ENCODE data around the gene TMEM233. TPM values are rescaled to one million over a fixed set of nuclear protein-coding genes. Genes with fewer than 3 reads are reported as not detected.

The TMEM233 gene
- total and polyA plus RNA-seq, 2 of the 8 experiments (the other 6 are each of a cell fraction or from before 2014, with no cell fraction given): 0.09 TPM

- Histone ChIP-seq H3K4me1 (replicated peaks in 1 of 4; ENCODE audit: control insufficient read depth in 3 of 4, insufficient read depth in 4 of 4, low read length in 3 of 4) (no peaks in the 10 kb centered on the region; a peak in 1 of 7 replicates), H3K14ac (ENCODE audit: insufficient read length) (no peak overlapping the region), H2BK5ac (ENCODE audit: low read depth, low read length) (no peak overlapping the region), H2AK5ac (ENCODE audit: low read depth, low read length) (no peak overlapping the region), H3K27ac (ENCODE audit: low read depth, low read length) (no peak overlapping the region), H2AFZ (ENCODE audit: low read length) (no peak overlapping the region), H3K4me3 (ENCODE audit: extremely low read depth in 1 of 4, insufficient read depth in 2 of 4, low read depth in 3 of 4, low read length in 4 of 4) (no peak overlapping the region), H3K9ac (replicated peaks in 1 of 4; ENCODE audit: extremely low read depth in 1 of 4, low read depth in 3 of 4, low read length in 3 of 4) (no peak overlapping the region), H4K5ac (ENCODE audit: insufficient read length, low read depth, low read length) (no peak overlapping the region), H3K23me2 (ENCODE audit: low read depth, low read length) (no peaks in the 10 kb centered on the region), H2BK15ac (ENCODE audit: low read length) (no peak overlapping the region), H2BK12ac (ENCODE audit: low read depth, low read length) (no peak overlapping the region), H3K79me2 (ENCODE audit: control insufficient read depth in 1 of 2, insufficient read depth in 2 of 2, low read length in 2 of 2) (no peaks in the 10 kb centered on the region), H3K56ac (replicated peaks; ENCODE audit: insufficient read length, low read depth, low read length) (no peak overlapping the region), H3K27me3 (replicated peaks in 1 of 4; ENCODE audit: control insufficient read depth in 3 of 4, extremely low read depth in 1 of 4, insufficient read depth in 3 of 4, low read length in 3 of 4) (no peaks in the 10 kb centered on the region), H3K9me3 (ENCODE audit: insufficient read depth in 2 of 2, low read depth in 1 of 2, low read length in 1 of 2) (no peaks in the 10 kb centered on the region), H4K8ac (ENCODE audit: extremely low read depth, insufficient read depth, low read length) (no peak overlapping the region), H3K18ac (ENCODE audit: extremely low read depth, low read length) (no peak overlapping the region), H3K36me3 (ENCODE audit: control insufficient read depth in 2 of 4, insufficient read depth in 4 of 4, low read length in 3 of 4) (peaks cover 14 to 38% (median 28%) of the 10 kb centered on the region in 4 experiments), H2BK20ac (ENCODE audit: low read length) (no peak overlapping the region), H3K79me1 (ENCODE audit: low read depth, low read length) (no peaks in the 10 kb centered on the region; the same call in 1 of the 2 replicates), H3K4ac (replicated peaks; ENCODE audit: insufficient read length, low read depth, low read length) (no peak overlapping the region), H3K4me2 (ENCODE audit: insufficient read depth in 1 of 2, low read depth in 2 of 2, low read length in 2 of 2) (no peak overlapping the region), H2BK120ac (replicated peaks; ENCODE audit: low read depth, low read length) (no peak overlapping the region), H4K20me1 (replicated peaks in 1 of 2; ENCODE audit: control insufficient read depth in 1 of 2, insufficient read depth in 2 of 2, low read length in 2 of 2) (peaks cover 0 to 2% of the 10 kb centered on the region in 2 experiments), H3K23ac (ENCODE audit: insufficient read length) (no peak overlapping the region), H4K91ac (replicated peaks; ENCODE audit: insufficient read length, low read length) (no peak overlapping the region)
- DNase-seq (ENCODE audit: low read depth in 1 of 2, low spot score in 2 of 2): no peak
- POLR2A ChIA-PET (ENCODE audit: partially characterized antibody): interaction anchor here (0.6 to 1.2 kb wide), 2 partner anchors 21 to 180 kb away, joined by 3 to 4 read pairs; no protein-coding TSS in a partner anchor
- WGBS, 2 experiments (ENCODE audit: extremely low coverage in 1 of 2, insufficient coverage in 1 of 2, insufficient read length in 1 of 2, insufficient replicate concordance in 2 of 2, low coverage in 1 of 2, low lambda C conversion rate in 2 of 2, missing lambda C conversion rate in 1 of 2): 85% methylated on average over 3 of the region's 3 CpGs; no CpG with 5 or more reads in 1 of the 2 experiments
- FAIRE-seq: no peak
- TF ChIP-seq BCL11A (IDR thresholded peaks at IDR 0.05; ENCODE audit: low read depth in 2 of 2, low read length in 2 of 2) (no peak), RBBP5 (IDR thresholded peaks at IDR 0.05; ENCODE audit: borderline replicate concordance, low read depth, low read length) (no peak), CHD1 (IDR thresholded peaks at IDR 0.05; ENCODE audit: low read depth, low read length) (no peak), GTF2F1 (IDR thresholded peaks at IDR 0.05; ENCODE audit: borderline replicate concordance, low read depth, low read length) (no peak), YY1 (IDR thresholded peaks at IDR 0.05; ENCODE audit: low read depth, low read length) (no peak), POLR2AphosphoS5 (IDR thresholded peaks at IDR 0.05; ENCODE audit: low read depth, low read length) (no peak), KDM4A (IDR thresholded peaks at IDR 0.05; ENCODE audit: low read depth, low read length, severe bottlenecking) (no peak), ASH2L (IDR thresholded peaks at IDR 0.05; ENCODE audit: low read length) (no peak)
- CTCF ChIA-PET (ENCODE audit: partially characterized antibody): no interaction called here
Observed at GRCh38 chr12:119683816-119684215, 90.2 kb downstream of the TMEM233 start.
